Measurements from ENCODE around the gene SNPH. TPM values are rescaled to one million over a fixed set of nuclear protein-coding genes. Genes with fewer than 3 reads are reported as not detected.
A peak's percentile ranks its signal among the peaks of the same experiment; 100 is the strongest.

Gene SNPH
- total RNA-seq, 1 experiment from 2014 or later = 2.2 TPM

DNA sequence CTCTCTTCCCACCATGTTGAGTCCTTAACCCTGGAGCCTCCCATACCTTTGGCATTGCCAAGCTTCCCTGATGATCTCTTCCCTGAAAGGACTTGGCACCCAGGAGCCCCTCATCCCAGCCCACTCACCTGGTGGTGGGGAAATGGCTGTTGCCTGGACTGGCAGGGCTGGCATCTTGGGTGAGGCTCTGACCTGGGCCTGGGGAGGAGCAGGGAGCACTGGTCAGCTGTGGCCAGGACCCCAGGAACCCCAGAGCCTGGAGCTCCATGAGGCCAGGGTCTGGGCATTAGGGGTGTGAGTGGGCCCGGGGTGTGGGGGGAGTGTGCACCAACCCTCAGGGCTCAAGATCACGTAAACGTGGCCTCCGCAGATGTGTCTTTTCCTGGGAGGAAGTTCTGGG lies 53.4 kb downstream of the SNPH start:
- intact Hi-C loops (cut with micrococcal nuclease) = loop anchor here (10.0 kb wide), 1 partner anchor 145 kb away; the partner anchor contains the start of gene NSFL1C
- Mint-ChIP-seq H3K36me3 (ENCODE audit: insufficient read depth, unreplicated experiment) (no peaks in the 10 kb centered on the region), H3K4me3 (ENCODE audit: unreplicated experiment) (no peak overlapping the region), H3K27ac (ENCODE audit: low read depth, unreplicated experiment) (no peak overlapping the region), H3K4me1 (ENCODE audit: insufficient read depth, unreplicated experiment) (peaks cover 12% of the 10 kb centered on the region), H3K9me3 (ENCODE audit: unreplicated experiment) (no peaks in the 10 kb centered on the region), H3K27me3 (ENCODE audit: insufficient read depth, unreplicated experiment) (no peaks in the 10 kb centered on the region)
- BruUV-seq (replicated peaks) = no TSS peak
- ChIA-PET POLR2A (interaction anchor here (0.9 kb wide), 1 partner anchor 73 kb away, joined by 3 read pairs; the partner anchor contains the start of gene FKBP1A), CTCF (interaction anchor here (0.5 to 1.1 kb wide), 6 partner anchors 10 to 170 kb away, joined by 3 to 4 read pairs (median 3); no protein-coding TSS in a partner anchor)
- DNase-seq (ENCODE audit: unreplicated experiment) = no peak
- TF ChIP-seq, protein P1, sequence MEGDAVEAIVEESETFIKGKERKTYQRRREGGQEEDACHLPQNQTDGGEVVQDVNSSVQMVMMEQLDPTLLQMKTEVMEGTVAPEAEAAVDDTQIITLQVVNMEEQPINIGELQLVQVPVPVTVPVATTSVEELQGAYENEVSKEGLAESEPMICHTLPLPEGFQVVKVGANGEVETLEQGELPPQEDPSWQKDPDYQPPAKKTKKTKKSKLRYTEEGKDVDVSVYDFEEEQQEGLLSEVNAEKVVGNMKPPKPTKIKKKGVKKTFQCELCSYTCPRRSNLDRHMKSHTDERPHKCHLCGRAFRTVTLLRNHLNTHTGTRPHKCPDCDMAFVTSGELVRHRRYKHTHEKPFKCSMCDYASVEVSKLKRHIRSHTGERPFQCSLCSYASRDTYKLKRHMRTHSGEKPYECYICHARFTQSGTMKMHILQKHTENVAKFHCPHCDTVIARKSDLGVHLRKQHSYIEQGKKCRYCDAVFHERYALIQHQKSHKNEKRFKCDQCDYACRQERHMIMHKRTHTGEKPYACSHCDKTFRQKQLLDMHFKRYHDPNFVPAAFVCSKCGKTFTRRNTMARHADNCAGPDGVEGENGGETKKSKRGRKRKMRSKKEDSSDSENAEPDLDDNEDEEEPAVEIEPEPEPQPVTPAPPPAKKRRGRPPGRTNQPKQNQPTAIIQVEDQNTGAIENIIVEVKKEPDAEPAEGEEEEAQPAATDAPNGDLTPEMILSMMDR (IDR thresholded peaks at IDR 0.05; ENCODE audit: unreplicated experiment) = no peak

DNA sequence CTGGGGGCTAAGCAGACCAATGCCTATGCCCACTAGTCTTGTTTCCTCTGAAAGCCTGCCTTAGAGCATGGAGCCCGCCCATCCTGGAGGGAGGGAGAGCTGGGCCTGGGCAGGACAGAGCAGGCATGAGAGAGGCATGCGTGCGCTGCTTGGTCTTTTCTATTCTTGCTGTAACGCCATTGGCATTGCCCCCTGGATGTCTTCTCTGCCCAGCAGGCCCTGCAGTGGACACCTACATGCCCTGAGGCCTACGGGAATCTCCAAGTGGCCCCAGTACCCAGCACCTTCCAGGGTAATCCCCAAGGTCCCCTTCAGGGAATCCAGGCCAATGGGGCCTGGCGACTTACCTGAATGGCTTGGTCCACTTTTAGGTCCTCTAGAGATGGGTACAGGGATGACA lies 53.9 kb downstream of the SNPH start:
- TF ChIP-seq, protein P1 (IDR thresholded peaks at IDR 0.05; ENCODE audit: unreplicated experiment) = no peak
- H3K36me3 Mint-ChIP-seq (ENCODE audit: insufficient read depth, unreplicated experiment) = no peaks in the 10 kb centered on the region
- H3K27me3 Mint-ChIP-seq (ENCODE audit: insufficient read depth, unreplicated experiment) = no peaks in the 10 kb centered on the region
- intact Hi-C loops (cut with micrococcal nuclease) = no loop called here
- no peak overlapping the region for H3K4me3 Mint-ChIP-seq (ENCODE audit: unreplicated experiment)
- no peak overlapping the region for H3K27ac Mint-ChIP-seq (ENCODE audit: low read depth, unreplicated experiment)
- ChIA-PET POLR2A (interaction anchor here (0.9 kb wide), 1 partner anchor 73 kb away, joined by 3 read pairs; the partner anchor contains the start of gene FKBP1A), CTCF (interaction anchor here (0.6 to 1.1 kb wide), 4 partner anchors 13 to 701 kb away, joined by 3 to 4 read pairs (median 4); no protein-coding TSS in a partner anchor)
- H3K4me1 Mint-ChIP-seq (ENCODE audit: insufficient read depth, unreplicated experiment) = peaks cover 12% of the 10 kb centered on the region
- no peaks in the 10 kb centered on the region for H3K9me3 Mint-ChIP-seq (ENCODE audit: unreplicated experiment)
- BruUV-seq (replicated peaks) = no TSS peak
- DNase-seq (ENCODE audit: unreplicated experiment) = no peak

DNA sequence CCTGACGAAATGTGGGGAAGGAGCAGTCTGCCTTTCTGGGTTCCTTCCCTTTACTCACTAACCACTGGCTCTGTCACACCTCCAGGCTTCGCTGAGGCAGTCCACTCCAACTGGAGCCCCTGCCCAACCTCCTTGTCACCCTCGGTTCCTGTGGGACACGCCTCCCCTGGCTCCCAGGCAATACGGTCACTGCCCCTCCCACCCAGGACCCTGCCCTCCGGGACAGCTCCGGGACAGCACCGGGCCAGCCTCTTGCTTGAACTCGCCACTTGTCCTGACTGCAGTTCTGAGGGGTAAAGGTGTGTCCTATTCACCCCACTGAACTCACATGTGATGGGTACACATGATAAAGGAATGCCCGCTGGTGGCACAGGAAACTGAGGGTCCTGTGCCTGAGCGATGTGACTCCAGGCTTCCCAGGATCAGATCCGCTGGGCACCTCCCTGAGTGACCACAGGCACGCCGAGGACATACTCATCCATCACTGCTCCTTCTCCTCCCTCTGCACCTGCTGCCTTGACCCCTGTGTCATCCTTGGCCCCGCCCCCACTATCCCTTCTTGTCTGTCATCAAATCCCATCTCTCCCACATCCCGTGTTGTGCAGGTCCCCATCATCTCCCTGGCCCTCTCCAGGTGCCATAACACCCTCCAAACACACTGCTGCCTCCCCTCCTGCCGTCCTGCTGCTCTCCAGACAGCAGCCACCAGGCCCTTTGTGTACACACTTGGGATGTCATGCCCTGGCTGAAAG lies 55.0 kb downstream of the SNPH start:
- no TSS peak for BruUV-seq (replicated peaks)
- H3K36me3 Mint-ChIP-seq (ENCODE audit: insufficient read depth, unreplicated experiment) = no peaks in the 10 kb centered on the region
- no peak for DNase-seq (ENCODE audit: unreplicated experiment)
- no peaks in the 10 kb centered on the region for H3K27me3 Mint-ChIP-seq (ENCODE audit: insufficient read depth, unreplicated experiment)
- intact Hi-C loops (cut with micrococcal nuclease) = no loop called here
- POLR2A ChIA-PET = interaction anchor here (0.8 to 10.7 kb wide), 7 partner anchors 10 to 182 kb away, joined by 3 to 184 read pairs (median 6); partner anchors contain the start of genes FKBP1A and NSFL1C
- peaks cover 12% of the 10 kb centered on the region for H3K4me1 Mint-ChIP-seq (ENCODE audit: insufficient read depth, unreplicated experiment)
- peak overlapping the region; percentile 96 for H3K27ac Mint-ChIP-seq (ENCODE audit: low read depth, unreplicated experiment)
- H3K9me3 Mint-ChIP-seq (ENCODE audit: unreplicated experiment) = no peaks in the 10 kb centered on the region
- H3K4me3 Mint-ChIP-seq (ENCODE audit: unreplicated experiment) = no peak overlapping the region
- CTCF ChIA-PET = interaction anchor here (0.6 to 4.2 kb wide), 6 partner anchors 8 to 489 kb away, joined by 4 to 40 read pairs (median 8); no protein-coding TSS in a partner anchor
- TF ChIP-seq, protein P1 (IDR thresholded peaks at IDR 0.05; ENCODE audit: unreplicated experiment) = no peak

DNA sequence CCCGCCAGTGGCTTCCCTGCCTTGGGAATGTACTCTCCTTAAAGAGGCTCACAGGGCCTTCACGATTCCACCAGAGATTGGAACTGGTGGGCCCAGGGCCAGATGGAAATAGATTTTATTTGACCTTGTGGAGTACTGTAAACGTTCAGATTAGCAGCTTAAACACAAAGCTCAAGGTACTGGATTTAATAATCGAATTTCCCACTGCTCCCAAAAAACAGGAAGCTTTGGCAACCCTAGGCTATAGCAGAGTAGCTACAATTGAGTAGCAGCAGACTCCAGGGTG lies 55.5 kb downstream of the SNPH start:
- no peak overlapping the region for H3K4me3 Mint-ChIP-seq (ENCODE audit: unreplicated experiment)
- TF ChIP-seq, protein P1 (IDR thresholded peaks at IDR 0.05; ENCODE audit: unreplicated experiment) = no peak
- POLR2A ChIA-PET = interaction anchor here (0.8 to 10.7 kb wide), 9 partner anchors 9 to 181 kb away, joined by 3 to 184 read pairs (median 6); partner anchors contain the start of genes FKBP1A and NSFL1C
- no peak for DNase-seq (ENCODE audit: unreplicated experiment)
- CTCF ChIA-PET = interaction anchor here (0.8 to 4.2 kb wide), 9 partner anchors 9 to 365 kb away, joined by 3 to 40 read pairs (median 6); partner anchors contain the start of gene NSFL1C
- peak overlapping the region; percentile 96 for H3K27ac Mint-ChIP-seq (ENCODE audit: low read depth, unreplicated experiment)
- no TSS peak for BruUV-seq (replicated peaks)
- H3K27me3 Mint-ChIP-seq (ENCODE audit: insufficient read depth, unreplicated experiment) = no peaks in the 10 kb centered on the region
- intact Hi-C loops (cut with micrococcal nuclease) = no loop called here
- H3K9me3 Mint-ChIP-seq (ENCODE audit: unreplicated experiment) = no peaks in the 10 kb centered on the region
- peaks cover 12% of the 10 kb centered on the region for H3K4me1 Mint-ChIP-seq (ENCODE audit: insufficient read depth, unreplicated experiment)
- no peaks in the 10 kb centered on the region for H3K36me3 Mint-ChIP-seq (ENCODE audit: insufficient read depth, unreplicated experiment)

All from MCF 10A (cell line).